ENCODE results near the gene TLR10. TPM values are rescaled to one million over a fixed set of nuclear protein-coding genes. Genes with fewer than 3 reads are reported as not detected.

Gene TLR10
- total RNA-seq, 2 experiments from 2014 or later: not detected

- Histone ChIP-seq H3K27me3 (ENCODE audit: control insufficient read depth in 1 of 2, insufficient read depth in 2 of 2, low read length in 2 of 2) (no peaks in the 10 kb centered on the region), H3K27ac (ENCODE audit: low read depth in 1 of 2, low read length in 2 of 2) (no peak overlapping the region), H3K4me1 (ENCODE audit: insufficient read depth, low read length) (peaks cover 4% of the 10 kb centered on the region), H3K36me3 (ENCODE audit: insufficient read depth, low read length) (no peaks in the 10 kb centered on the region), H3K4me3 (ENCODE audit: low read length) (no peak overlapping the region), H3K9me3 (ENCODE audit: control insufficient read depth in 1 of 2, insufficient read depth in 1 of 2, low read length in 2 of 2) (peaks cover 3 to 4% of the 10 kb centered on the region in 2 experiments)
- ATAC-seq (ENCODE audit: poor library complexity) (no peak), DNase-seq (no peak)
- no peak overlapping the region for H3K4me3 Mint-ChIP-seq
- no peaks in the 10 kb centered on the region for H3K9me3 Mint-ChIP-seq
- ChIA-PET POLR2A (no interaction called here), CTCF (no interaction called here)
- peaks cover 3% of the 10 kb centered on the region for H3K36me3 Mint-ChIP-seq (ENCODE audit: low read depth)
- intact Hi-C loops (cut with DNase I, micrococcal nuclease): no loop called here
- no peak for TF ChIP-seq CTCF (IDR thresholded peaks at IDR 0.05)
- no peak overlapping the region for H3K27ac Mint-ChIP-seq
- H3K27me3 Mint-ChIP-seq: no peaks in the 10 kb centered on the region
- peaks cover 6% of the 10 kb centered on the region for H3K4me1 Mint-ChIP-seq (ENCODE audit: low read depth)
These were observed 2.4 kb upstream of the TLR10 start for GRCh38 chr4:38785041-38785790.

GRCh38 chr4:38784141-38784540 is 1.4 kb upstream of the TLR10 start:
- Mint-ChIP-seq H3K9me3 (no peaks in the 10 kb centered on the region), H3K36me3 (ENCODE audit: low read depth) (no peaks in the 10 kb centered on the region), H3K27ac (no peak overlapping the region), H3K4me1 (ENCODE audit: low read depth) (peaks cover 6% of the 10 kb centered on the region), H3K4me3 (no peak overlapping the region), H3K27me3 (no peaks in the 10 kb centered on the region)
- TF ChIP-seq CTCF (IDR thresholded peaks at IDR 0.05): no peak
- no peaks in the 10 kb centered on the region for H3K36me3 ChIP-seq (ENCODE audit: insufficient read depth, low read length)
- H3K4me1 ChIP-seq (ENCODE audit: insufficient read depth, low read length): peaks cover 4% of the 10 kb centered on the region
- H3K27ac ChIP-seq (ENCODE audit: low read depth in 1 of 2, low read length in 2 of 2): no peak overlapping the region
- ChIA-PET CTCF (no interaction called here), POLR2A (no interaction called here)
- intact Hi-C loops (cut with DNase I, micrococcal nuclease): no loop called here
- no peak overlapping the region for H3K4me3 ChIP-seq (ENCODE audit: low read length)
- no peaks in the 10 kb centered on the region for H3K27me3 ChIP-seq (ENCODE audit: control insufficient read depth in 1 of 2, insufficient read depth in 2 of 2, low read length in 2 of 2)
- no peaks in the 10 kb centered on the region for H3K9me3 ChIP-seq (ENCODE audit: control insufficient read depth in 1 of 2, insufficient read depth in 1 of 2, low read length in 2 of 2)
- ATAC-seq (ENCODE audit: poor library complexity): no peak
- no peak for DNase-seq

GRCh38 chr4:38783109-38783460 is 295 bp upstream of the TLR10 start:
- ATAC-seq (ENCODE audit: poor library complexity): no peak
- Histone ChIP-seq H3K4me3 (ENCODE audit: low read length) (no peak overlapping the region), H3K27ac (ENCODE audit: low read depth in 1 of 2, low read length in 2 of 2) (no peak overlapping the region), H3K9me3 (ENCODE audit: control insufficient read depth in 1 of 2, insufficient read depth in 1 of 2, low read length in 2 of 2) (no peaks in the 10 kb centered on the region), H3K36me3 (ENCODE audit: insufficient read depth, low read length) (no peaks in the 10 kb centered on the region), H3K27me3 (ENCODE audit: control insufficient read depth in 1 of 2, insufficient read depth in 2 of 2, low read length in 2 of 2) (no peaks in the 10 kb centered on the region), H3K4me1 (ENCODE audit: insufficient read depth, low read length) (peaks cover 4% of the 10 kb centered on the region)
- ChIA-PET CTCF (interaction anchor here (0.6 to 2.2 kb wide), 12 partner anchors 9 to 721 kb away, joined by 3 to 18 read pairs (median 4); partner anchors contain the start of genes TLR1 and TLR6), POLR2A (interaction anchor here (0.9 to 3.5 kb wide), 4 partner anchors 22 to 603 kb away, joined by 3 to 17 read pairs (median 5); partner anchors contain the start of gene TLR1)
- Mint-ChIP-seq H3K36me3 (ENCODE audit: low read depth) (no peaks in the 10 kb centered on the region), H3K4me1 (ENCODE audit: low read depth) (peaks cover 6% of the 10 kb centered on the region), H3K27ac (no peak overlapping the region), H3K9me3 (no peaks in the 10 kb centered on the region), H3K4me3 (no peak overlapping the region), H3K27me3 (no peaks in the 10 kb centered on the region)
- intact Hi-C loops (cut with DNase I, micrococcal nuclease): loop anchor here (1.0 to 2.0 kb wide), 4 partner anchors 25 to 720 kb away; no protein-coding TSS in a partner anchor
- no peak for DNase-seq
- peak; percentile 55 for TF ChIP-seq CTCF (IDR thresholded peaks at IDR 0.05)

All from CD4-positive, alpha-beta T cell (primary cell).